ENCODE data around the gene AOPEP. TPM values are rescaled to one million over a fixed set of nuclear protein-coding genes. Genes with fewer than 3 reads are reported as not detected.

AOPEP gene
- total and polyA plus RNA-seq, 2 of the 13 experiments (the other 11 are each of a cell fraction or from before 2014, with no cell fraction given) = 22.2 to 41.6 TPM

GRCh38 chr9:94926431-94926800, 199.9 kb downstream of the AOPEP start:
- BruUV-seq (replicated peaks) = no TSS peak
- H3K4me3 ChIP-seq (replicated peaks in 1 of 3; ENCODE audit: insufficient read depth in 1 of 3, low read depth in 2 of 3, low read length in 3 of 3) = no peak overlapping the region
- CTCF ChIA-PET (ENCODE audit: low intra/inter-chr PET ratio, low total read pairs) = no interaction called here
- no peak for TF ChIP-seq ZNF451 (CRISPR knock-in tag; IDR thresholded peaks at IDR 0.05)
- no peak for TF ChIP-seq MXI1 (IDR thresholded peaks at IDR 0.05; ENCODE audit: borderline replicate concordance, low read depth, low read length)
- no peak for TF ChIP-seq SP4 (CRISPR knock-in tag; IDR thresholded peaks at IDR 0.05)
- TF ChIP-seq NR2F1 (CRISPR knock-in tag; IDR thresholded peaks at IDR 0.05) = peak in 1 of 2 experiments; percentile 11; a peak in 1 of 4 replicates
- peak; percentile 56 for TF ChIP-seq ZNF687 (CRISPR knock-in tag; IDR thresholded peaks at IDR 0.05)
- TF ChIP-seq JDP2 (CRISPR knock-in tag; IDR thresholded peaks at IDR 0.05; ENCODE audit: borderline replicate concordance) = no peak
- TF ChIP-seq, protein P1, sequence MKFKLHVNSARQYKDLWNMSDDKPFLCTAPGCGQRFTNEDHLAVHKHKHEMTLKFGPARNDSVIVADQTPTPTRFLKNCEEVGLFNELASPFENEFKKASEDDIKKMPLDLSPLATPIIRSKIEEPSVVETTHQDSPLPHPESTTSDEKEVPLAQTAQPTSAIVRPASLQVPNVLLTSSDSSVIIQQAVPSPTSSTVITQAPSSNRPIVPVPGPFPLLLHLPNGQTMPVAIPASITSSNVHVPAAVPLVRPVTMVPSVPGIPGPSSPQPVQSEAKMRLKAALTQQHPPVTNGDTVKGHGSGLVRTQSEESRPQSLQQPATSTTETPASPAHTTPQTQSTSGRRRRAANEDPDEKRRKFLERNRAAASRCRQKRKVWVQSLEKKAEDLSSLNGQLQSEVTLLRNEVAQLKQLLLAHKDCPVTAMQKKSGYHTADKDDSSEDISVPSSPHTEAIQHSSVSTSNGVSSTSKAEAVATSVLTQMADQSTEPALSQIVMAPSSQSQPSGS (CRISPR knock-in tag; IDR thresholded peaks at IDR 0.05) = no peak
- peak; percentile 30; the same call in 1 of the 2 replicates for TF ChIP-seq ZBTB33 (CRISPR knock-in tag; IDR thresholded peaks at IDR 0.05)
- no peak for TF ChIP-seq ZNF776 (CRISPR knock-in tag; IDR thresholded peaks at IDR 0.05)
- ATAC-seq (no peak), DNase-seq (ENCODE audit: low spot score) (no peak), FAIRE-seq (no peak)
- 83% methylated on average over 7 of the region's 7 CpGs for WGBS (ENCODE audit: low lambda C conversion rate)
- H3K36me3 ChIP-seq (replicated peaks in 1 of 2; ENCODE audit: control insufficient read depth in 1 of 2, insufficient read depth in 2 of 2, low read length in 2 of 2) = no peaks in the 10 kb centered on the region; a peak in 2 of 5 replicates
- POLR2A ChIA-PET = no interaction called here
- H3K79me2 ChIP-seq (ENCODE audit: insufficient read depth, low read length) = no peaks in the 10 kb centered on the region
- in situ Hi-C loops (cut with HindIII; ENCODE audit: extremely low pct_ligation_motif_present, low pct_unique_long_range_greater_than_20kb) (no loop called here), intact Hi-C loops (cut with micrococcal nuclease; ENCODE audit: unreplicated experiment) (no loop called here)
- H3K9me3 ChIP-seq (ENCODE audit: low read length) = no peaks in the 10 kb centered on the region
- H2AFZ ChIP-seq (ENCODE audit: low read length) = no peak overlapping the region
- no peaks in the 10 kb centered on the region for H3K27me3 ChIP-seq (ENCODE audit: control insufficient read depth in 1 of 2, insufficient read depth in 2 of 2, low read length in 2 of 2)
- peaks cover 100% of the 10 kb centered on the region for H3K4me1 ChIP-seq (ENCODE audit: insufficient read depth, low read length)
- no peak overlapping the region for H3K4me2 ChIP-seq (ENCODE audit: low read depth, low read length)
- no peaks in the 10 kb centered on the region for H4K20me1 ChIP-seq (ENCODE audit: insufficient read depth, low read length)
- no peak overlapping the region for H3K9ac ChIP-seq (ENCODE audit: insufficient read depth, low read depth, low read length)
- H3K27ac ChIP-seq (ENCODE audit: extremely low read length, insufficient read depth, low read length) = no peak overlapping the region
